Liver (tissue), 9 donors: ENCODE results near the gene NECTIN1. TPM values are rescaled to one million over a fixed set of nuclear protein-coding genes. Genes with fewer than 3 reads are reported as not detected.

Experiments
- DNase-seq: peaks from one replicate; pipeline ENCODE4 v3.0.0-alpha.2; 2017; ENCODE audit warnings: low spot score
- H3K27ac ChIP-seq, 2 donors: one replicate each; pipeline ENCODE4 v1.7.0; 2013; ENCODE audit warnings: inconsistent platforms in 2 of 2, low read length in 2 of 2, control low read depth in 1 of 2, low read depth in 1 of 2, mild to moderate bottlenecking in 1 of 2
- H3K27me3 ChIP-seq, 4 donors: one replicate each; pipeline versions ENCODE4 v1.6.1 to v1.7.0; 2013; ENCODE audit warnings: low read length in 3 of 4, inconsistent platforms in 1 of 4, mild to moderate bottlenecking in 1 of 4, moderate library complexity in 1 of 4; ENCODE audit not compliant: control insufficient read depth in 4 of 4, insufficient read depth in 4 of 4
- H3K36me3 ChIP-seq, 4 donors: one replicate each; pipeline versions ENCODE4 v1.6.1 to v1.7.0; 2013; ENCODE audit warnings: low read length in 3 of 4, mild to moderate bottlenecking in 3 of 4, low read depth in 1 of 4, moderate library complexity in 1 of 4; ENCODE audit not compliant: control insufficient read depth in 4 of 4, insufficient read depth in 3 of 4
- H3K4me1 ChIP-seq, 4 donors: one replicate each; pipeline versions ENCODE4 v1.6.1 to v1.7.0; 2013; ENCODE audit warnings: low read length in 3 of 4, mild to moderate bottlenecking in 3 of 4, moderate library complexity in 1 of 4; ENCODE audit not compliant: control insufficient read depth in 4 of 4, insufficient read depth in 4 of 4
- H3K4me3 ChIP-seq, 3 donors: one replicate each; pipeline versions ENCODE4 v1.6.1 to v1.7.0; 2013; ENCODE audit warnings: low read length in 3 of 3, control low read depth in 1 of 3, low read depth in 1 of 3, mild to moderate bottlenecking in 1 of 3
- H3K9ac ChIP-seq, 2 donors: one replicate each; pipeline ENCODE4 v1.7.0; 2013; ENCODE audit warnings: low read length in 2 of 2, mild to moderate bottlenecking in 2 of 2, moderate library complexity in 2 of 2, control low read depth in 1 of 2, low read depth in 1 of 2
- H3K9me3 ChIP-seq, 4 donors: one replicate each; pipeline versions ENCODE4 v1.6.1 to v1.7.0; 2013; ENCODE audit warnings: low read length in 3 of 4; ENCODE audit not compliant: control insufficient read depth in 4 of 4
- ATF3 ChIP-seq: IDR thresholded peaks from 2 replicates; pipeline ENCODE4 v1.6.1; 2016; ENCODE audit warnings: antibody characterized with exemption
- CTCF ChIP-seq: fragments of 150-350 bp; IDR thresholded peaks from 2 replicates; pipeline ENCODE4 v1.5.1; 2017; ENCODE audit warnings: improper control_type of control experiment, low read depth, low read length; ENCODE audit not compliant: missing input control
- EGR1 ChIP-seq, 2 donors: IDR thresholded peaks; 2 replicates each; pipeline ENCODE4 v1.6.1; 2016 to 2018; ENCODE audit warnings: antibody characterized with exemption in 2 of 2, low read depth in 2 of 2
- FOXA1 ChIP-seq: IDR thresholded peaks from 2 replicates; pipeline ENCODE4 v1.6.1; 2016; ENCODE audit warnings: antibody characterized with exemption
- FOXA2 ChIP-seq: IDR thresholded peaks from 2 replicates; pipeline ENCODE4 v1.6.1; 2016; ENCODE audit warnings: antibody characterized with exemption
- GABPA ChIP-seq, 2 donors: IDR thresholded peaks in 1 of 2; conservative IDR thresholded peaks in 1 of 2; 2 replicates each; pipeline ENCODE4 v1.6.1; 2016; ENCODE audit warnings: antibody characterized with exemption in 2 of 2, mild to moderate bottlenecking in 1 of 2, moderate library complexity in 1 of 2
- HNF4A ChIP-seq, 2 donors: conservative IDR thresholded peaks; 2 replicates each; pipeline ENCODE4 v1.6.1; 2016; ENCODE audit warnings: antibody characterized with exemption in 2 of 2, mild to moderate bottlenecking in 2 of 2
- HNF4G ChIP-seq: IDR thresholded peaks from 2 replicates; pipeline ENCODE4 v1.6.1; 2016; ENCODE audit warnings: antibody characterized with exemption
- JUND ChIP-seq, 2 donors: IDR thresholded peaks; 2 replicates each; pipeline ENCODE4 v1.6.1; 2016; ENCODE audit warnings: antibody characterized with exemption in 2 of 2
- NR2F2 ChIP-seq: IDR thresholded peaks from 2 replicates; pipeline ENCODE4 v1.6.1; 2016; ENCODE audit warnings: antibody characterized with exemption
- RAD21 ChIP-seq, 2 donors: IDR thresholded peaks; 2 replicates each; pipeline ENCODE4 v1.6.1; 2016; ENCODE audit warnings: antibody characterized with exemption in 2 of 2, mild to moderate bottlenecking in 2 of 2
- REST ChIP-seq: IDR thresholded peaks from 2 replicates; pipeline ENCODE4 v1.6.1; 2016; ENCODE audit warnings: antibody characterized with exemption, mild to moderate bottlenecking
- RXRA ChIP-seq, 2 donors: IDR thresholded peaks; 2 replicates each; pipeline ENCODE4 v1.6.1; 2017 to 2018; ENCODE audit warnings: antibody characterized with exemption in 2 of 2, mild to moderate bottlenecking in 1 of 2
- SP1 ChIP-seq: IDR thresholded peaks from 2 replicates; pipeline ENCODE4 v1.6.1; 2018; ENCODE audit warnings: antibody characterized with exemption, mild to moderate bottlenecking
- TAF1 ChIP-seq: conservative IDR thresholded peaks from 2 replicates; pipeline ENCODE4 v1.6.1; 2016; ENCODE audit warnings: antibody characterized with exemption, mild to moderate bottlenecking
- YY1 ChIP-seq: IDR thresholded peaks from 2 replicates; pipeline ENCODE4 v1.6.1; 2016; ENCODE audit warnings: antibody characterized with exemption, mild to moderate bottlenecking
- ZBTB33 ChIP-seq: IDR thresholded peaks from 2 replicates; pipeline ENCODE4 v1.6.1; 2016; ENCODE audit warnings: antibody characterized with exemption
- WGBS: extraction: QIAGEN DNeasy Blood & Tissue Kit; methylation state at CpG from one replicate; pipeline ENCODE4 v1.1.7; 2013; 5-methylcytosine and 5-hydroxymethylcytosine counted together
- polyA plus RNA-seq, 2 donors: library from polyadenylated mRNA; stranded (reverse) in 1 of 2; unstranded in 1 of 2; fragments of 200-250 nt in 1 of 2; fragments of >200 nt in 1 of 2; fragmentation: Nextera tagmentation in 1 of 2; extraction: Ambion mirVana in 1 of 2; gene quantifications; one replicate each; pipeline versions ENCODE4 v1.2.1 to v1.2.3, GENCODE V29; 2013 to 2015
- total RNA-seq, 2 donors: library from RNA; depleted of rRNA; stranded (reverse); fragments of >200 nt; gene quantifications; one replicate each; pipeline ENCODE4 v1.2.3, GENCODE V29; 2014
- donor health status: healthy.
- donor health status: healthy.
- donor health status: healthy.
- donor health status: healthy.
- donor health status: healthy.

Gene NECTIN1
- total and polyA plus RNA-seq, 4 donors, result 0.69 to 7.7 (median 5.0) TPM

- Histone ChIP-seq H3K9me3 (no peaks in the 10 kb centered on the region), H3K4me1 (peaks cover 0 to 3% (median 0%) of the 10 kb centered on the region in 4 donors), H3K4me3 (no peak overlapping the region), H3K36me3 (no peaks in the 10 kb centered on the region), H3K9ac (no peak overlapping the region), H3K27ac (no peak overlapping the region), H3K27me3 (no peaks in the 10 kb centered on the region)
- no peak for TF ChIP-seq CTCF
- TF ChIP-seq ZBTB33, result no peak
- no peak for TF ChIP-seq HNF4A (conservative IDR thresholded peaks at IDR 0.05)
- TF ChIP-seq REST, result no peak
- no peak for TF ChIP-seq SP1
- no peak for TF ChIP-seq RXRA (IDR thresholded peaks at IDR 0.05)
- TF ChIP-seq ATF3, result no peak
- TF ChIP-seq NR2F2, result no peak
- no peak for TF ChIP-seq GABPA (IDR thresholded peaks at IDR 0.05 in 1 of 2, conservative IDR thresholded peaks at IDR 0.05 in 1 of 2)
- DNase-seq, result no peak
- WGBS, result 94% methylated on average over 5 of the region's 5 CpGs
Observed at GRCh38 chr11:119738059-119738439, 9.0 kb upstream of the NECTIN1 start.

- Histone ChIP-seq H3K27me3 (no peaks in the 10 kb centered on the region), H3K9me3 (no peaks in the 10 kb centered on the region), H3K27ac (no peak overlapping the region), H3K36me3 (no peaks in the 10 kb centered on the region), H3K4me1 (peaks cover 0 to 3% (median 0%) of the 10 kb centered on the region in 4 donors), H3K4me3 (no peak overlapping the region), H3K9ac (no peak overlapping the region)
- DNase-seq, result no peak
- WGBS, result 85% methylated on average over 8 of the region's 8 CpGs
- TF ChIP-seq FOXA2 (no peak), JUND (IDR thresholded peaks at IDR 0.05) (no peak), HNF4G (no peak), FOXA1 (no peak), YY1 (no peak), HNF4A (conservative IDR thresholded peaks at IDR 0.05) (no peak), TAF1 (no peak), RAD21 (IDR thresholded peaks at IDR 0.05) (no peak), RXRA (IDR thresholded peaks at IDR 0.05) (no peak), EGR1 (IDR thresholded peaks at IDR 0.05; ENCODE audit: low read depth in 2 of 2) (no peak), ZBTB33 (no peak), NR2F2 (no peak), GABPA (IDR thresholded peaks at IDR 0.05 in 1 of 2, conservative IDR thresholded peaks at IDR 0.05 in 1 of 2) (no peak), CTCF (no peak)
Observed at GRCh38 chr11:119737366-119738058, 8.5 kb upstream of the NECTIN1 start.
